HG03064 (cell line): Measurements from ENCODE around the gene TMPRSS12.
A peak's percentile ranks its signal among the peaks of the same experiment; 100 is the strongest.
"Not testable (repeated sequence)": the region's sequence is repeated elsewhere in the genome, so short reads cannot be mapped to it uniquely, and the experiment has no call there.

ENCODE experiments used
- ATAC-seq: cut with Tn5 transposase; IDR thresholded peaks from one replicate; pipeline ENCODE4 v1.9.1; 2021; ENCODE audit warnings: low read depth; ENCODE audit not compliant: unreplicated experiment

The TMPRSS12 gene

DNA sequence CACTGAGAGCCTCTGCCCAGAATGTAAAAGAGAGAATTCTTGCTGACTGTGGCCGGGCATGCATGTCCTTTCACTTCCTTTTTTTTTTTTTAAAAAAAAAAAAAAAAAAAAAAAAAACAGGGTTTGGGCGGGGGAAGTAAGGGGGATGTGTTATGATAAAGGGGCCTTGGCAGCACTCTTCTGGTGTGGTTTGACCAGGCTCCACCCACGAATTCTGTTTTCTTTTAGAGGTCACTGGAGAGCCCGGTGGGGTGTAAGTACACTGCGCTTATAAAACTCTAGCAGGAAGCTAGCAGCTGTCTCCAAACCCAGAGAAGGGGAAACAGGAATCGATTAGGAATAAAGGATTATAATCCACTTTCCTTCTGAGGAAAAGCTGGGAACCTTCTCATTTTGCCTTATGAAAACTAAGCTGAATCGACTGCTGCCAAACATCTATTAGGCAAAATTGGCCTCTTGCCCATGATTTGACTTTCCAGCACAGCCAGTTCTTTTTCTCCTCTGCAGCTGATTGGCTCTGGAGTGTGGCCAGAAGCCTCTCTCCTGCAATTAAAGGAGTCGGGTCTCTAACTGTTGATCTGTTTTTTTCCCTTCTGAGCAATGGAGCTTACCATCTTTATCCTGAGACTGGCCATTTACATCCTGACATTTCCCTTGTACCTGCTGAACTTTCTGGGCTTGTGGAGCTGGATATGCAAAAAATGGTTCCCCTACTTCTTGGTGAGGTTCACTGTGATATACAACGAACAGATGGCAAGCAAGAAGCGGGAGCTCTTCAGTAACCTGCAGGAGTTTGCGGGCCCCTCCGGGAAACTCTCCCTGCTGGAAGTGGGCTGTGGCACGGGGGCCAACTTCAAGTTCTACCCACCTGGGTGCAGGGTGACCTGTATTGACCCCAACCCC lies 82.0 kb downstream of the TMPRSS12 start:
- ATAC-seq: peak; percentile 74

DNA sequence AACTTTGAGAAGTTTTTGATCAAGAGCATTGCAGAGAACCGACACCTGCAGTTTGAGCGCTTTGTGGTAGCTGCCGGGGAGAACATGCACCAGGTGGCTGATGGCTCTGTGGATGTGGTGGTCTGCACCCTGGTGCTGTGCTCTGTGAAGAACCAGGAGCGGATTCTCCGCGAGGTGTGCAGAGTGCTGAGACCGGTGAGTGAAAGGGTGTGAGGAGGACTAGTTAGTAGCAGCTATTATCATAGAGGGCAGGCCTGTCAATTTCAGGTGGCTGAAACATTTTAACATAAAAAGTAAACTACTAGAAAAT lies 82.6 kb downstream of the TMPRSS12 start:
- ATAC-seq: no peak

DNA sequence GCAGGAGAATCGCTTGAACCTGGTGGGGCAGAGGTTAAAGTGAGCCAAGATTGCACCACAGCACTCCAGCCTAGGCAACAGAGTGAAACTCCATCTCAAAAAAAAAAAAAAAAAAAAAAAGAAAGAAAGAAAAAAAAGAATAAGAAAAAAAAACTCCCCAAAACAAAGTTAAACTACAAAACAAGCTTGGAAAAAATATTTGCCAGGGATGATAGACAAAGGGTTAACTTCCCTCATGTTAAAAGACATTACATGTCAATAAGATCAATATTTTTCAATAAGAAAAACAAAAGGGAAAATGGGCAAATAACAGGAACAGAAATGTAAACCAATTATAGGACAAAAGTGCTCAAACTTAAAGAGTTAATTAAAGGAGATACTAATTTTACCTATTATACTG lies 83.2 kb downstream of the TMPRSS12 start:
- no peak for ATAC-seq

DNA sequence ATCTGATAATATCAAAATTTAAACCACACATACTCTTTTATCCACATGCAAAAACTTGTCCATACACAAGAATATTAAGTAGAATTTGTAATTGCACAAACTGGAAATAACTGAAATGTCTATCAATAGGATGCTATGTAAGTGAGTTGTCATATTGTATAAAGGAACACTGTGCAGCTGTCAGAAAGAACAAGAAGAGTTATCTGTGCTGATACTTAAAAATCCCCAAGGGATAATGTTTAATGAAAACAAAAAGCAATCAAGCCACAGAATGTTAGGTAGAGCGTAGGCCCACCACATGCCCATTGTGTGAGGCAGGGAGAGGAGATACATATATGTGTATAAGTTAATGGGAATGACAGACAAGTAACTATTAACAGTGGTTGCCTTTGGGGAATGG lies 83.7 kb downstream of the TMPRSS12 start:
- ATAC-seq: no peak

DNA sequence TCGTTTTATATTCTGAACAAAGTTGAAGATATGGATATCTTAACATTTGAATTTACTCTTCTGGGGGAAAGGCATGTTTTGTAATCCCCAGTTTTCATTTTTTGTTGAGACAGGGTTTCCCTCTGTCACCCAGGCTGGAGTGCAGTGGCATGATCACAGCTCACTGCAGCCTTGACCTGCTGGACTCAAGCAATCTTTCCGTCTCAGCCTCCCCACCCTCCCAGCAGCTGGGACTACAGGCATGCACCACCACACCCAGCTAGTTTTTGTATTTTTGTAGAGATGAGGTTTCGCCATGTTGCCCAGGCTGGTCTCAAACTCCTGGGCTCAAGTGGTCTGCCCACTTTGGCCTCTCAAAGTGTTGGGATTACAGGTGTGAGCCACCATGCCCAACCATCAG lies 84.2 kb downstream of the TMPRSS12 start:
- ATAC-seq: not testable (repeated sequence)

DNA sequence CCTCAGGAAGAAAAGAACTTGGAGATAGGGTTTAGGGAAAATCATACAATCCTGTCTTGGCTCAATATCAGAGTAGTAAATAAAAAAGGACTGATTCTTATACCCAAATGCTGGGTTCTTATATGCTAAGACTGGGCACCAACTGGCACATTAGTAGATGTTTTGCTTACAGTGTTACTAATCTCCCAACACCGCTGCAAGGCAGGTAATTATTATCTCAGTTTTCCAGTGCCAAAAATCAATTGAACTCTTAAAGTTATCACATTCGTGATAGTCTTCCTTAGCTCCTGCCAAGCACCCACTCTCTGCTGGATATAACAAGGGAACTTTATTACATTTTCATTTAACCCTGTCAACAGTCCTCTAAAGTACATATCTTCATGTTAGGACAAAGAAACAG lies 84.6 kb downstream of the TMPRSS12 start:
- ATAC-seq: no peak

DNA sequence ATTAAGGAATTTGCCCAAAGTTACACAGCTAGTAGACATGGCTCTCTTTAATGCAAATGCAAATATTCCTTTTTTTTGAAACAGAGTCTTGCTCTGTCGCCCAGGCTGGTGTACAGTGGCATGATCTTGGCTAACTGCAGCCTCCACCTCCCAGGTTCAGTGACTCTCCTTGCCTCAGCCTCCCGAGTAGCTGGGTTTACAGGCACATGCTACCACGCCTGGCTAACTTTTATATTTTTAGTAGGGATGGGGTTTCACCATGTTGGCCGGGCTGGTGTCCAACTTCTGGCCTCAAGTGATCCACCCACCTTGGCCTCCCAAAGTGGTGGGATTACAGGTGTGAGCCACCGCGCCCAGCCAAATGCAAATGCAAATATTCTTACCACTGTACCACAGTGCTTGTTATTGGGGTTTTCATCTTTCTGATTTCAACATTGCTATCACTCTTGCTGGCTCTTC lies 85.1 kb downstream of the TMPRSS12 start:
- ATAC-seq: no peak

DNA sequence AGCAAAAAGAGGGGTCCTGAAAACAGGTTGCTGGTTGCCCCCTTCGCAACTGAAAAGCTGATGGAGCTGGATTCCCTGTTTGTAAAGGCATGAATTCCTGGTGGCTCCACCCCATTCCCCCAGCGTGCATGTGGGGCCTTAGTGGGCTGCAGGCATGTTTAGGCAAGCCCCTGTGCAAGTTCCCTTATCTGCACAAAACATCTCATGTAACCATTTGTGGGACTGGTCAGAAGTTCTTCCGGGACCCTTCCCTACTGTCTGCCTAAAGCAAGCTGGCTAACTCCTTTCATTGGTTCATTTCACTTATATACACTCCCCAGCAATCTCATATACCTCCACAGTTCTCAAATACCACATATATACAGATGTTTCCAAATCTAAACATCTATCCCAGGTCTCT lies 85.7 kb downstream of the TMPRSS12 start:
- no peak for ATAC-seq

DNA sequence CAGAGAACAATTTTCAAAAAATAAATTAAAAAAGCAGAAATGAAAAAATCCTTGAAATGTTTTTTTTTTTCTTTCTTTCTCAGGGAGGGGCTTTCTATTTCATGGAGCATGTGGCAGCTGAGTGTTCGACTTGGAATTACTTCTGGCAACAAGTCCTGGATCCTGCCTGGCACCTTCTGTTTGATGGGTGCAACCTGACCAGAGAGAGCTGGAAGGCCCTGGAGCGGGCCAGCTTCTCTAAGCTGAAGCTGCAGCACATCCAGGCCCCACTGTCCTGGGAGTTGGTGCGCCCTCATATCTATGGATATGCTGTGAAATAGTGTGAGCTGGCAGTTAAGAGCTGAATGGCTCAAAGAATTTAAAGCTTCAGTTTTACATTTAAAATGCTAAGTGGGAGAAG lies 87.1 kb downstream of the TMPRSS12 start:
- no peak for ATAC-seq

DNA sequence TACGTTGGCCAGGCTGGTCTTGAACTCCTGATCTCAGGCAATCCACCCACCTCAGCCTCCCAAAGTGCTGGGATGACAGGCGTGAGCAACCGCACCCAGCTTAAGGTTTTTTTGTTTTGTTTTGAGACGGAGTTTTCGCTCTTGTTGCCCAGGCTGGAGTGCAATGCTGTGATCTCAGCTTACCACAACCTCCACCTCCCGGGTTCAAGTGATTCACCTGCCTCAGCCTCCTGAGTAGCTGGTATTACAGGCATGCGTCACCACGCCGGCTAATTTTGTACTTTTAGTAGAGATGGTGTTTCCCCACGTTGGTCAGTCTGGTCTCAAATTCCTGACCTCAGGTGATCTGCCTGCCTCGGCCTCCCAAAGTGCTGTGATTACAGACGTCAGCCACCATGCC lies 87.8 kb downstream of the TMPRSS12 start:
- ATAC-seq: not testable (repeated sequence)

DNA sequence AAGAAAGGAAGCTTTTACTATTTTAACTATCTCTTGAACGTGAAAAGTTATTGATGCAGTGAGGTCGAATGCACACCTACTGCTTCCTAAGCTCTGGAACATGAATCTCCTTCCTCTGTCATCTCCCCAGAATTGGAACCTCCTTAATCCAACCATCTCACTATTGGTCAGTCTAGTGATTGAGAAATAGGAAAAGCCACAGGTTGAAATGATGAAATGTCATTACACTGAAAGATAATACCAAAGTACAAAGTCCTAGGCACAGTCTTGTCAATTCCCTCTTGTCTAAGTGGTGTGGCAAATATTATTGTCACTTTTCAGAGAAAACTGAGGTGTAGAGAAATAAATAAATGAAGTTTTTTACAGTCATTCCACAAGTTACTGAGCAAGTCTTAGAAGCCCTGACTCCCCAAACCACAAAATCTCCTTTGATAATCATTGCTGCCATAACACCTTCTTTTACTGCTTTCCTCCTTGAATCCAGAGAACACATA lies 90.1 kb downstream of the TMPRSS12 start:
- ATAC-seq: no peak

DNA sequence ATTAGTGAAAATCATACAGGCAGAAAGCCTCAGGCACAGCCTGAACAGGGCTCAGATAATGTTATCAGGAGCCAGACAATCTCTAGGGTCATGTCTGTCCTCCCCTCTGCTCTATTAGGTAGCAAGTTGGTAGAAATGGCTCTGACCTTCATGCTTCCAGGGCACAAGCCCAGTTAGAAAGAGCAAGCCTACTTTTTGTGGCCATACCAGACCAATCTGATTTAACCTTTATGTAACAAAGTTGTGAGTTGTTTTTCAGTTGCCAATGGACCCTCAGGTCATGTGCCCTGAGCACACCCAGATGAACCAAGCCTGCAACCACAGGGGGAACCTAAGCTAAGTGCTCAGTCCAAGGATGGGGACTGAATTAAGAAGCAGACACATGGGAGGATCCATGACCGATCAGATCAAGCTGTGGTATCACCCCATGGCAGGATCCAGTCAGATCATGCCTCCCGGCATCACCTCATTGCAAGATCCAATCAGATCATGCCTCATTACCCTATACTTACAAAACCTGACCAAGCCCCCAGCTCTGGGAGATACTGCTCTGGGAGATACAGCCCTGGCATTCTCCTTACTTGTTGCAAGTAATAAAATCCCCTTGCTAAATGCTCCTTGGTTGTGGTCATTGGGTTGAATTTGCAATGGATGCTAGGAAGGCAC lies 90.9 kb downstream of the TMPRSS12 start:
- no peak for ATAC-seq

DNA sequence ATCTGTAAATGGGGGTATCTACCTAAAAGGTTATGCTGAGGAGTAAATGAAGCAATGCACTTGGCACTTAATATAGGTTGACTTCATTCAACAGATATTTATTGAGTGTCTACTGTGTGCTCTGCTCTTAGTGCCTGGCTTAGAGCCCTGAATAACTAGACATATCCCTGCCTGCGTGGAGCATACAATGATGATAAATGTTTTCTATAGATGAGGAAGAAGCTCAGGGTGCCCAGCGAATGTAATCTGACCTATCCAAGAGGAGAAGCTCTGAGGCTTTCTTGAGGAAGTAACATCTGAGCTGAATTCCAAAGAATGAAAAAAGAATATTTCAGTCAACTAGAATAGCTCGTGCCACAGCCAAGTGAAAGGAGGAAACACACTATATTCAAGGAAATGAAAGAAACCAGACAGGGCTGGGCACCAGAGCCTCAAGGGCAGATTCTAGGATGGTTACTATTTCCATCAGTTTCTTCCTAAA lies 91.7 kb downstream of the TMPRSS12 start:
- ATAC-seq: no peak

DNA sequence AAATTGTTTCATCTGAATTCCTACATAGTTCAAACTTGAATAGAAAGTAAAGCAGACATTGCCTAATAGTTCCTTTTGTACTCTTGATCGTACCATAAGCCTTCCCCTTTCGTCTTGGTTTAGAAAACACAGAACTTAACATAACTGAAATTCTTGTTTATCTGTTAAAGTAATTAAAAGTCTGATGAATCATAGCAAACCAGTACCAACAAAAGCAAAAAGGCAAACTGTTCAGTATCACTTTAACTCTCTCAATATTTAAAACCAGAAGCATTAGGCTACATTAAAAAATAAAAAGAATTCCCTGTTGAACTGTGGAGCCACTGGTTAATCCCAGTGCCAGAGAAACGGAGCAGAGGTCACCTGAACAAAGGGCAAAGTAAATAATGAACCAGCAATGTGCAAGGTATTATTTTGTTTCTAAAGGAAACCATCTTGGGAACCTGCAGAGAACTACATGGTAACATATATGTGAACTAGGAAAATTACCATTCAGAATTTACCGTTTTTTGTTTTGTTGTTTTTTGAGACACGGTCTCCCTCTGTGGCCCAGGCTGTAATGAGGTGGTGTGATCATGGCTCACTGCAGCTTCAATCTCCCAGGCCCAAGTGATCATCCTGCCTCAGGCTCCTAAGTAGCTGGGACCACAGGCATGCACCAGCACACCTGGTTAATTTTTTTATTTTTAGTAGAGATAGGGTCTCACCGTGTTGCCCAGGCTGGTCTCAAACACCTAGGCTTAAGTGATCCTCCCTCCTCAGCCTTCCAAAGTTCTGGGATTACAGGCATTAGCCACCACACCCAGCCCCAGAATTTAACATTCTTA lies 92.5 kb downstream of the TMPRSS12 start:
- ATAC-seq: no peak

DNA sequence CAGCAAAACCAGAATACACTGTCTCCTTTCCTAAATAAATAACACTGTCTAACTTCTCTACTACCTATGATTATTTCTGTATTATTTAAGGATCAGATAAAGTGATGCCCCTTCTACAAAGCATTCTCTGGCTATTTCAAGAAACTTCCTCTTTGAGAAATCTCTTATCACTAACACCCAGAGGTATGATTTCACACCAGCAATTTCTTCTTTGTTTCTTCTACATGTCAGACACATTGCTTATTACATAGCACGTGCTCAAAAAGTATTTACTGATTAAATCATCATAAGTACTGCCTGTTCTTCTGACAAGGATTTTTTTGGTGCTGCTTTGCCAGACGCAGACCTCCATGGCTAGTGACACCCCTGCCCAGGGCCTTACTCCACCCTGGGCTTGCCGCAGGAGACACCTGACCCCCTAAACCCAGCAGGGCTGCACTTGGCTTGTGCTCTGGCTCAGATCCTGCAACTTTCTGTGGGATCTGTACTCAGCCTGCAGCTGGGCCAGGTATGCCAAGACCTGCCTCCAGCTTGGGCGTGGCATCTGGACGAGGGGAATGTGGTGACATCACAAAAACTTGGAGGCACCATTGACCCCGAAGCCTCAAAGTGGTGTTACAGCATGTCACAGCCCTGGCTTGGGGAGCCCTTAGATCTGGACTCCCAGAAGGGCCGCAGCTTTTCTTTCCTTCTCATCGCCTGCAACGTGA lies 94.2 kb downstream of the TMPRSS12 start:
- no peak for ATAC-seq
